DMS153 treated with DMSO at 0.1 percent for 48 hours (cell line): ENCODE results near the gene CSKMT.

Source experiments
- DNase-seq: peaks from one replicate; lab custom pipeline; 2025; ENCODE audit not compliant: unreplicated experiment; lab: John Stamatoyannopoulos, UW

The CSKMT gene

DNA sequence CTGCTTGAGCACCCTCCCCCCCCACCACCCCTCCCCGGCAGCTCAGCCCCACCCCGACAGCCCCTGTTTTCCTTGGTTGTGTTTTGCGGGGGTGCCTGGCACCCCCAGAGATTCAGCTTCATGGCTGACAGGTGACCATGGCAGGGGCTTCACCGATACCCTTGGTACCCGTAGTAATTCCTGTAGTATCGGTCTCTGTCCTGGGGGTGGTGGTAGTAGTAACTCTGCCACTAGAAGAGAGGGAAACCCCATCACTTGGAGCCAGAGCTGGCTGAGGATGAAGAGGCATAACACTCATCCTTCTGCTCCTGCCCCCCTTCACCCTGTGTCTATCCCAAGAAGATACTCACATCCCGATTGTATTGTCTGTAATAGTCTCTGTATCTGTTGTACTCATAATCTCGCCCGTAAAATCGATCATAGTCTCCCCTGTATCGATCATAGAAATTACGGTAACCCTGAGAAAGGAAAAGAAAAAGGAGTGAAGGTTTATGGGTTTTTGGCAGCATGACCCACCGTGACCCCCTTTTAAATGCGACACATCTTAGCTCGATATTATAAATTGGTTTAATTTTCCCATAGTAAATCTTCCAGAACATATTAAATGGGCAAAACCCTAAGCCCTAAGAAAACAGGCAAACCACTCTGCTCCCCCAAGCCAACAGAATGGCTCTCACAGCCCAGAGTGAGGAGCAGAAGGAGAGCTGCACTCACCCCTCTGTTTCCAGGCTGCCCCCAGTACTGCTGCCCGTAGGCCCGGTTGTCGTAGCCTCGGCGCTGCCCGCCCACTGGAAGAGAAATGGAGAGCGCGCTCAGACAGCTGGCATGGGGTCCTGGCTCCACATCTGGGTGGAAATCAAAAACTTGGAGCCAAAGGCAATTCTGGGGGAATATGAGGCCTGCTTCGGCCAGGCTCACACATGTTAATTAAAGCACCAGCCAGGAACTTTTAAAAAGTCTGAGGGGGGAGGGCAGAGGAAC is 50.3 kb downstream of the CSKMT start:
- no peak for DNase-seq

DNA sequence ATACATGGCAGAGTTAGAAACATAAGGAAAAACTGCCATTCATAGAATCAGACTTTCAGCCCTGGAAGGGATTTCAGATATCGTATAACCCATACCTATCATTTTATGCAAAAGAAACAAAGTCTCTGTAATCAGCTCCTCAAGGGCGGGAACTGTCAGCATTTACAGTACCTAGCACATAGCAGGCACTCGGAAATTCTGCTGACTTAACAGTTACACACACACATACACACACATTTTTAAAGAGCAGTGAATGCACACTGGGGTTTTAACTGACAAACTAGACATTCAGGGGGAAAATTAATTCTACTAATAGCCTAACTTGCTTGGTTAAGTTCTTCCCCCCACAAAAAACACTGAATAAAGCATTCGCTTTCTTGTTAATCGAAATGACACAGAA is 51.1 kb downstream of the CSKMT start:
- DNase-seq = no peak

DNA sequence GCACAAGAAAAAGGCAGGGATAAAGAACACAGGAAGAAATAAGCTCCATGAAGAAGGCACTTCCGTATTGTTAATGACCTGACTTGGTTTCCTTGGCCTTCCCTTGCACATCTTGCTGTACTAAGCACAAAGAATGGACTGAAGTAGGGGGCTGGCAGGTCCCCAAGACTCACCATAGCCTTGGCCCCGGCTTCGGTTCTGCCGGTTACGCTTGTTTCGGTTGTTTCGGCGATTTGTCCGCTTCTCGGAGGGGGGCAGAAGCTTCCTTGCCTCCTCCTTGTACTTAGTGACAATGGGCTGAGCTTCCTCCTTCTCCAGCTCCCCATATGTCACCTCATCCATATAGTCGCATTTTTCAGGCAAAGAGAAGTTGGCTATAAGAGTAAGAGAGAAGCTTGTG is 51.7 kb downstream of the CSKMT start:
- DNase-seq = no peak
